NCI-H345 treated with DMSO at 0.1 percent for 48 hours (cell line): ENCODE measurements around the gene DEFB114.
"Not testable (repeated sequence)": the region's sequence is repeated elsewhere in the genome, so short reads cannot be mapped to it uniquely, and the experiment has no call there.

Experiments used
- DNase-seq: peaks from one replicate; lab custom pipeline; 2025; ENCODE audit not compliant: unreplicated experiment; lab: John Stamatoyannopoulos, UW

The DEFB114 gene, protein sequence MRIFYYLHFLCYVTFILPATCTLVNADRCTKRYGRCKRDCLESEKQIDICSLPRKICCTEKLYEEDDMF

DNA sequence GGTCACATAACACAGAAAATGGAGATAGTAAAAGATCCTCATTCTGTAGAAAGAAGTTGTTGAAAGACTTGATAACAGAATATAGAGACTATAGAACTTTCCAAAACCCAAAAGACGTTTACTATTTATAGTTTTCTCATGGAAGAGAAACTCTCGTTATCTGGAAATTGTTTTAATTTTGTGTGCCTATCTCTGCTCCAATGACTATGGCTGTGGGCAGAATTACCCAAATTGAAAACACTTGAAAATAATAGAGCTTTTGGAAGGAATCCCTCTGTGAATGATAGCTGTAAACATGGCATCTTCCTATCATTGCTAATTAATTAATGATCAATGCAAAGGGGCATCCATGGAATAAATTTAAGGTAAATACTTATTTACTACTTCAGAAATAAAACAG lies at the start of gene DEFB114:
Gene DEFB114 (minus strand): TSS at position 101 of the 400 bp plus-strand sequence. CDS start 59 bp downstream, at position 42.
- no peak for DNase-seq

DNA sequence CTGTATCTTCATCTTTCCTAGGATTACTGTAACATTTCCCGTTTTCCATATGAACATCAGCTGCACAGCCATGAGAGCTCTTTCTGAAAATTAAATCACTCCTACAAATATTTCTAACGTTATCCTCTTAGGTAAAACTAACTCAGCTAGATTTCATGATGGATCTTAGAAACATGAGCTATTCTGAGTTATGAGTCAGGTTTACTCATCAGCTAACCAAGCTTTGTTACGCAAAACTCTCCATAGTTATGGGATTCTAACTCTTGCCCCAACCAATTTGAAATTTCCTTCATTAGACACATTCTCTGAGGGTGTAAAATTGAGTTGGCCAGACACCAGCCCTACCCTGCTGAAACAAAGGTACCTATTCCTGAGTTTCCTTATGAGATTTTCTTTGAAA lies 43.9 kb upstream of the DEFB114 start:
- no peak for DNase-seq

DNA sequence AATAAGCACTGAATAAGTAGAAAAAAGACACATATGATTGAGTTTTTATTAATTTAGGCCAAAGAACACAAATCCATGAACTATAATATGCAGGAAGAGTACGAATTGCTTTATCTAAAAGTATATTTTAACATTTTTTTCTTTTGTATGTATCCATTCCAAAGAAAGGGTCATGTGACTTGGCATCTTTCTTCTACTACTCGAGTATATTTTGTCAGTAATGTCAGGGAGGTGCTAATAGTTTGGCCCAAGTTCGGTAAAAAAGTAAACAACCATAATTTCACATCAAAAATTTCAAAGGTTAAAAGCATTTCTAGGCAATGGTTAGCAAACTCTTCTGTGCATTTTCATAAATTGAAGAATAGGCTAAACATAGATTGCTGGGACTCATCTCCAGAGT lies 39.2 kb upstream of the DEFB114 start:
- DNase-seq: no peak

DNA sequence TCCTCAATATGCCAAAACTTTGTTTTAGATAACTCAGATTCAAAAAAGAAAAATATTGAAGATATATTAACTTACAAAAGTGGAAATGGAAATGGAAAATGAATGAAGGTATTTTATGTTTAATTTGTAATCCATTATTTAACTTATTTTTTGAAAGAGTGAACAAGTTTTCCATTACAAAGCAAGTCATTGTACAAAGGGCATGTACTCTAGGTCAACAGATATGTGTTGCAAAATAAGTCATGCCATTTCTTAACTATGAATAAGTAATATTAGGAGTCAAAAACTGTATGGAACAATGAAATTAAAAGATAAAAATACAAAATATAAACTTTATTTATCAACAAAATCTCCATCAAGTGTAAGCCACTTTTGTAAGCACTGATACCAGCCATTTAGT lies 31.3 kb upstream of the DEFB114 start:
- DNase-seq: no peak

DNA sequence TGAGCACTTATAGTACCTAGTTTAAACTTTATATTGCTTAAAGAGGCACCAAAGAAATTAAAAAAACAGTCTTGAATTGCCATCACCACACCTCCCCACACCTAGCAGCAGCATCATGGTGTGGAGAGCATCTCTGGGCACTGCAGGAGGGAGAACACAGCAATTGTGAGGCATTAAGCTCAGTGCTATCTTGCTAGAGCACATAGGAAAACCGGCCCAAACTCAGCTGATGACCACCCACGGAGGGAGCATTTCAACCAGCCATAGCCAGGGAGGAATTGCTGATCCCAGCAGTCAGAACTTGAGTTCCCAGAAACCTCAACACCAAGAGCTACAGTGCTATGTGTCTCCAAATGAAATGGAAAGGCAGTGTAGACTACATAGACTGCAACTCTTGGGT lies 24.9 kb upstream of the DEFB114 start:
- no peak for DNase-seq

DNA sequence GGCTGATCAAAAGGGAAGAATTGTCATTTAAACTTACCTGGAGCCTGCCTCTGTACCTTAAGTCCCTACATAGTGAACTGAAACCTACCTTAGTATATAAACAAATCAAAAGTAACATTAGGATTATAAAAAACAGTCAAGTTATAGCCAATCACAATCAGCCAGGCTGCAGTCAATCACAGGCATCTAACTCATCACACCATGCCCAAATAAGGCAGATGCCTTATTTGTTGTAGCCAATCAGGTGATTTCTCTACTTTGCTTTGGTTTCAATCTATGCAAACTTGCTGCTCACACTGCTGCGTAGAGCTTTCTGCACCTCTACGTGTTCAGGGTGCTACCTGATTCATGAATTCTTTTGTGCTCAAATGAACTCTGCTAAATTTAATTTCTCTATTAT lies 23.8 kb upstream of the DEFB114 start:
- no peak for DNase-seq

DNA sequence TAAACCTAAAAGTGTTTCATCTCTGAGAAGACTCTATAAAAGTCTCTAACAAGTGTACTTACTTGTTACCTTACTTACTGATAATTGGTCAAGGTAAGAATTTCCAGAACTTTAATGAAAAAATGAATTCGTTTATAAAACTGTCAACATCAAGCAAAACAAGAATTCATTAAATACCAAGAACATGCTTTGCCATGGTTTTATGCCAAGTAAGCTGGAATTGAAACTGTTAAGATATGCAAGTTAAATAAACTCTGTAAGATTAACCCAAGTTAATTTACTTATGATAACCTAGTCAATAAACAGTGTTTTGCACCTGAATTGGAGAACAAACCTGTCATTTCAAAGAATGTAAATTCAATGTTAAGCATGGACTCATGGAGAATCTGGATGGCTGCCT lies 22.6 kb upstream of the DEFB114 start:
- no peak for DNase-seq

DNA sequence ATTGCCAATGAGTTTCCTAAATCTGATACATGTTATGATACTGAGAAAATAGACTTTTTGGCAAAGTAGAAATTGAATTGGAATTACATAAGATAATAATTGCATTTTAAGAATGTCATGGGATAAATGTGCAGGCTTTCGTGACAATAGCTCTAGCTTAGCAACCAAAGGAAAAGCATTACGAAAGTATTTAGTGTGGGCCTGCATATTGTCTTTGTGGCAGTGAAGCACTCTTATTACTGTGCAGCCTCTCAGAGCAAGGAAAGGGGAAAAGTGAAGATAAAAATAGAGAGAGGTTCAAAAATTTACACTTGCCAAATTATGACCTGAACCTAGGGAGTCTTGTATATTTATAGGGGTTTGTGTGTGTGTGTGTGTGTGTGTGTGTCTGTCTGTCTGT lies 18.1 kb upstream of the DEFB114 start:
- no peak for DNase-seq

DNA sequence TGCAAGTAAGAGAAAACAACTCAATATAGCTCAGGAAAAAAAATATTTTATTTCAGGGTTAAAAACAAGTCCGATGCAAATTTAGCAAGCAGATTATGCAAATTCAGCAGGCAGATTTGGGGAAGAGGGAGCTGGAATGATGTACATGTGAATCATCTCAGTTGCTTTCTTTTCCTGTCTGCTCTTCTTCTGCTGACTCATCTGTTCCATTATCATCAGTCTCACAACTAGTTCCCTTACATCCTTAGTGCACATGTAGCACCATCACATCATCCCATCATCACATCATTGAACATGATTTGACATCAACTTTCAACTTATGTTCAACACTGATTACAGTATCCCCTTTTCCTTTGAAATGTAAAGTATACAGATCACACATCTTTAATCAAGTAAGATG lies 16.9 kb upstream of the DEFB114 start:
- no peak for DNase-seq

DNA sequence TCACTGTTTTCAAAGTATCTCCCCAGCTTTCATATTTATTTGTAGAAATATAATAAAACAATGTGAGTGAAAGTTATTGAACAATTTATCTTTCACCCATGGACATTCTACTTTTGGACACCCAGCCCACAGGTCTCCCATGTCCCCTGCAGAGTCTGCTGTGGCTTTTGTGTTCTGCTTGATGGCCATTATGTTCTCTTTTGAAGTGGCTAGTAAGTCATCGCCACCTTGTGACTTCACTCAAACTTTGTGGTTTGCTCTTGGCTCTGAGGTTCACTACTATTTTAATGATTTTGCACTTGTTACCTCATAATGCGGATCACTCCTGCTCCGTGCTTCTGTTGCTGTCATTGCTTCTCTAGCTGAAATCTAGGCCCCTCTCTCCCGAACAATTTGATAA lies 15.6 kb upstream of the DEFB114 start:
- no peak for DNase-seq

DNA sequence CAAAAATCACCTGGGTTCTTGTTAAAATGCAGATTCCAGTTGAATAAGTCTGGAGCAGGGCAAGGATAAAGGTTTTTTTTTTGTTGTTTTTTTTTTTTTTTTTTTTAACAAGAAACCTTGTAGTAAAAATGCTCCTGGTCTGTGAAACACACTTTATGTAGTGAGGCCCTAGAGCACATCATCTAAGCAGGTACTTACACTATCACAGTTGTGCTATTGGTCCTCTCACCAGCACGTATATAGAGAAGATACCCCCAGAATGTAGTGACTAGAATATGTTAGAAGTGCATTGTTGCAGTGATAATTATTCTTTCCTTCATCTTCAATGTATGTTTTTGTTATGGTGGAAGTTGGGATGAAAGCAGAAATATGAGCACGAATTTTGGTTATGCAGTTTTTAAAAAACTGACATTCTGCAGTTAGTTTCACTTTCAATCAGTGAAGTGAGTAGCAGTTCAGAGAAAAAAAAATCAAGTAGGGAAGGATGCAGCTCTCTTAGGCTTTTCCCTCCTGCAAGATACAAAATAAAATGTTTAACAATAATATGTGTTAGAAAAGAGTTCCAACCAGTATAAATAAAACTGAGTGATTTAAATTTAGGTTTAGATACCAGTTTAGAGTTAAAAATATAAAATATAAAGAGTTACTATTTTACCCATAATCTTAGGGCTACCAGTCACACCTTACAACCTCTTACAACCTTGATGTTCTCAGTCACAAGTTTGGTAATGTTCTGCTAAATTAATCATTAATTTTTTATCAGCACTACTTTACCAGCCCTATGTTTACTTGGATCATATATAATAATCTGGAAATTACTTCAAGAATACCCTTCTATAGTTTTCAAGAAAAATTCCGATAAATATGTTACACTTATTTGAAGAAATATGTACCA lies 14.6 kb upstream of the DEFB114 start:
- DNase-seq: no peak

DNA sequence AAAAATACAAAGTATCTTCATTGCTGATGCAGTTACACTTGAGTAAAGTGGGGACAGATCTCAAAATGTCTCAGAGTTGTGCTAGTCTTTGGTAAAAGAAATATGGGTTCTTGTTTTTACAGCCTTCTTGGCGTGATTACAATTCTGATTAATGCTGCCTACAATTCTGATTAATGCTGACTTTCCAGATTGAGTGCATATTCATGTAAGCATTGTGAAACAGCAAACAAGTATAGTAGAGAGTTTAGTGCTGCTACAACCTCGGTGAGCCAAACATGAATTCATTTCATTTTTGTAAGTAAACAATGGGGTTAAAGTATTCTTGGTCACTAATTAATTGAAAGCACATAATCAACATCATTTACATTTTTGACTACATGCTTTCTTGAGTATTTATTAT lies 5.6 kb upstream of the DEFB114 start, which contains the start of gene DEFB113:
Gene DEFB113 (minus strand): TSS at position 21 of the 400 bp plus-strand sequence. CDS start 0 bp downstream, at position 21.
- no peak for DNase-seq

DNA sequence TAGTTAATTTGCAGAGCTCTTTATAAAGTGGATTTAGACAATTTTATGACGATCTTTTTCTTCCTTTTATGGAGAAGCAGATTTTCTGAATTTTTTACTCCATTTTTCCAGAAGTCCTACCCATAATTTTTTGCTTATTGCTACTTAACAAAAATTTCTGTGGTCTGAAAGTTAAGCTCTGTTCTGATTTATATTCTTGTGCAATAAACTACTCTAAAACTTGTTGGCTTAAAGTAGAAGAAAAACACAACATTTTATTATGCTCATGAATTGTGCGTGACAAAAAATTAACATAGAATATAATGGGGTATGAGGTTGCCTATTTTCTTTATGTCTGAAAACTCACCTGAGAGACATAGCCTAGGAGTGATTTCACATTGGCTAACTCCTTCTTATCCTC lies 2.9 kb upstream of the DEFB114 start:
- no peak for DNase-seq

DNA sequence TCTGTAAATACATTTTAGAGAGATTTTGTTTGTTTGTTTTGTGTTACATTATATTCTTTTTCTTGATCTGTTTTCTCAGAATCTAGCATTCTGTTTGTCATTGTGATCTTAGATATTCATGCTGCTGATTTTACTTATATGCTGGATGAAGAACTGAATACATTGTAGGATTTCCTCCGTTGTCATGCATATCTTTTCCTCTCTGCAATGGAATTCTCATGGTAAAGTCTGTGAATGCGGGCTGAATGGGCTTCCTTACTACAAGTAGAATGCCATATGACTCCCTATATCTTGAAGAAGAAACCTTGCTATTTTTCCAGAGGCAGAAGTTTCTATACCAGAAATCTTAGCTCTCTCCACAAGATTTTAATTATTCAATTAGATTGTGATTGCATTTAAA lies 2.4 kb upstream of the DEFB114 start:
- no peak for DNase-seq

DNA sequence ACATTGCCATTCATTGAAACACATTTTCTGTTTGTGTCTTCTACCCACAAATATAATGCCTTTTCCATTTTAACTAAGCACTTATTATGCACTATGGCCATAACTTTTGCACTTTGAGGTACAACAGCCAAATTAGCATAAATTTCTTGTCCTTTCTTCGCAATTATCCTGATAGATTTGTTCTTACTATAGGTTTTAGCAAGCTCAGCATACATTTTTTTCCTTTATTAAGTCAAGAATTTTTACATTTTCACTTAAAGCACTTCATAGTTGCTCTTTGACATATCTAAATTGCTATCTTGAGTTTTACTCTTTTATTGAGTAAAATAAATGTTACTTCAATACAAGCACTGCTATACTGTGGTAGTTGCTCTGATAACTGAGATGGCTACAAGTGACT lies 5.8 kb downstream of the DEFB114 start:
- no peak for DNase-seq

DNA sequence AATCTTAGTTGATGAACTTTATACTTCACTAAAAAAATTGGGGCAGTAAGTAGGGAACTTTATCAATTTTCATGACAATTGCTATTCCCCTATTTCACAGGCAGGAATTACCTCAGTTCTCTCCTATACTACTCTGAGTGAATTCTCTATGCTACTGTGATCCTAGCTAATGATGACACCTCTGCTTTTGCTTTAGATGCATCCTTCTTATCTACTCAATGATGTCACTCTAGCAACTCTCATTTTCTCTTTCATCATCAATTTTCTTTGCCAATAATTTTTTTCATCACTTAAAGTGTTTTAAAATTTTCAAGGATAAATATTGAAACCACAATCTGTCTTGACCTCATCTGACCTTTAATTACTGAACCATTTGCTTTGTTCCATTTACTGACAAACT lies 8.1 kb downstream of the DEFB114 start:
- DNase-seq: no peak

DNA sequence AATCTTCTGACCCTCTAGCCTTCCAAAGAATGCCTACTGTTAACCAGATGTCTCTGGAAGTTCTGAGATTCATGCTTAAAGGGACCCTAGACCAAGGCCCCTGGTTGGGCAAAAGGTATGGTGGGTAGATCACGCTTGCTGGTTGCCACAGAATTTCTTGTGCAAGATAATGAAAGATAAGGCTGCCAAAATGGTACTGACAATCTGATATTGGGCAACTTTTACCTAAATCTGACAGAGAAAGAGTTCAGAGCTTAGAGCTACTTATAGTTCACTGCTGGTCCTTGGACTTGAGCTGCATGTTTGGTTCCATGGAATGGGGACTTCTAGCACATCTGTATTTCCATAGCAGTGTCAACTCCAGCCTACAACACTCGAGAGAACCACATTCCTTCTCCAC lies 12.0 kb downstream of the DEFB114 start:
- DNase-seq: no peak

DNA sequence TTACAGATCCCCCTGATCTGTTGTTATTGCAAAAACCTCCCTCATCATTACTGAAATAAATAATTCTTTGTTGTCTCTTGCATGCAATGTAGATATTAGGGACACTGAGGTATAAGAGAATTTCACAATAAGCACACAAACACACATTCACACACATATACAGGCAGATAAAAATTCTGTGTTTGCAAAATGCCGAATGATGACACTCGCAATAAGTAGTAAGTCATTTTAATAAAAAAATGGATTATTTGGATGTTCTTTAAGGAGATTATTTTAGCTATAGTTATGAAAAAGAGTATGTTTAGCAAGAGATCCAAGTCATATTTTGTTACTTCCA lies 13.6 kb downstream of the DEFB114 start:
- no peak for DNase-seq

DNA sequence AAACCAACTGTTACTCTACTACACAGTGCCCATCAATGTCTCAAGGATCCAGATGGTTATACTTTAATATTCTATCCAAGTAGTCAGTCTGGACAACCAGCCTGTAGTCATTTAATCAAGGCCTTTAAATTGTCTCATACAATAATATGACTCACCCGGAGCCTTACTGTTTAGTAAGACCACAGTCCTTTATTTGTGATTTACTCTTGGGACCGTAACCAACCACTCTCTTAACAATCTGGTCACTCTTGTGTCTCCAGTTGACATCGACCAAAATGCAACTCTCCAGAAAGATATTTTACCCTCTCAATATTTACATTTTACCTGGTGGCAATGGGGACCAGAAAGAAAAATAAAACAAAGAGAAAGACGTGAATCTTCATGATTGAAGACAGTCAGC lies 14.9 kb downstream of the DEFB114 start:
- DNase-seq: no peak

DNA sequence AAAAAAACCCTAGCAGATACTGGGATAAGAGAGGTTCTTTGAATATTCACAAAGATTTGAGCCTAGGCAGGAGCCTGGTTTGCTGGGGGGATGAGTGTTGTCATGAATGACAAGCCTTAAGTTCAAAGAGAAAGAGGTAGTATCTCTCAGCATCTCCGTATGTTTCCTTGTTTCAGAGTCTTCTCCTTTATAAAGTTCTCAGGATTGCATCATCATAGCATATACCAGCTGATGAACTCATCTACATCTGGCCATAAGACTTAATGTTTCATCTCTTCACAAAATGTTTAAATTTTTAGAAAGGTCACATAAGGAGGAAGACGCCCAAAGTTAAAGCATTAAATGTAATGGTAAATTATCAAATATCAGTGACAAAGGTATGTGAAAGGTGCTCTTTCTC lies 17.1 kb downstream of the DEFB114 start:
- DNase-seq: no peak

DNA sequence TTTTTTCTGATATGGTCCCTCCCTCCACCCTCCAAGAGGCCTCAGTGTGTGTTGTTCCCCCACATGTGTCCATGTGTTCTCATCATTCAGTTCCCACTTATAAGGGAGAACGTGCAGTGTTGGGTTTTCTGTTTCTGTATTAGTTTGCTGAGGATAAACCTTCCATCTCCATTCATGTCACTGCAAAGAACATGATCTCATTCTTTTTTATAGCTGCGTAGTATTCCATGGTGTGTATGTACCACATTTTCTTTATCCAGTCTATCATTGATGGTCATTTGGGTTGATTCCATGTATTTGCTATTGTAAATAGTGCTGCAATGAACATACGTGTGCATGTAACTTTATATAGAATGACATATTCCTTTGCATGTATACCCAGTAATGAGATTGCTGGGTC lies 19.9 kb downstream of the DEFB114 start:
- DNase-seq: not testable (repeated sequence)

DNA sequence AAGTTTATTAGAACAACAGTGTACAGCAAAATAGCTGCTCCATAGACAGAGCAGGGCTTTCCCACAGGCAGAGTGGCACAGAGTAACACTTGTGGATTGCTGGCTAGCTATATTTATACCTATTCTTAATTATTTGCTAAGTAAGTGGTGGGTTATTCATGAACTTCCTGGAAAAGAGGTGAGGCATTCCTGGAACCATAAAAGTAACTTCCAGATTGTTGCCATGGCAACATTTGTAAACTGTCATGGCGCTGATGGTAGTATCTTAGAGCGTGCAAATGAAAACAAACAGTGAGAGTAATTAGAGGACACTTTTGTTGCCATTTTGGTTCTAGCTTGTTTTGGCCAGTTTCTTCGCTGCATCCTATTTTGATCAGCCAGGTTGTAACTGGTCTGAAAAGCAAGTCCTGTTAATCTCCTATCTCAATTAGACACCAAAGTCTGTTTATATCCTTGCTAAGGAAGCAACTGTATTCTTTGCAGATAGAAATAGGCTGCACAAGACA lies 23.9 kb downstream of the DEFB114 start:
- DNase-seq: no peak

DNA sequence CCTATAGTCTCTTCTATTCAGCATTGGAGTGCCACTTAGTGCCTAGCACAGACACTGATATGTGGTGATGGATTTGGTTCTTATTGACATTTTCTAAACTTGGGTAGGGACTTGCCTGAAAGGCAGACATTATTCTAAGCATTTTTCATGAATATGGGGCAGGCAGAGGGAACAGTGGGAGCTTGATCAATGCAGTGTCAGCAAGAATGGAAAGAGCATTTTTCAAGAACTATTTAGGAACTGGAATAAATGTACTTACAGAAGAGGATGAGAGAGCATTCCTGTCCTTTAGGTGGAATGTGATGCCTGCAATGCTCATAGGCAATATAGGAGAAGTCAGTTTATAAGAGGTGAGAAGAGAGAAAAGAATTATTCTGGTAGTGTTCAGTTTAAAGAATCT lies 26.2 kb downstream of the DEFB114 start:
- DNase-seq: no peak
